ENCODE data around the gene CRYBG3. TPM values are rescaled to one million over a fixed set of nuclear protein-coding genes. Genes with fewer than 3 reads are reported as not detected.

CRYBG3 gene
- total RNA-seq, 1 donor from 2014 or later: 19.9 TPM

DNA sequence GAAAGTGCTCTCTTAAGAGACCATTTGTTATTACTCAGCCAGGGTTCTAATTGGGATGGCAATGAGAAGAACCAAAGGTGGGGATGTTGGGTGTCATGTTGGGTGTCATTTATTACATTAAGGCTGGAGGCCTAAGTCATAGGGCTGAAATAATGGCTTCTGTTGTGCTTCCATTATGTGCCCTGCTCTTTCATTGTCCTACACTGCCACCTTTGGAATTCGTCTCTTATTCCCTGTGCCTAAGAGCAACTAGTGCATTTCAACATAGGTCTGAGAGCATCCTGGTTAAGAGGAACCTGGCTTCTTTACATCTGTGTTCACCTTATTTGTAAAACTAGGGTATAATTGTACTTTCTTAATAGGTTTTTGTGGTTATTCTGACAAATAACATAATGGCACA, 118.2 kb downstream of the CRYBG3 start:
- peaks cover 93% of the 10 kb centered on the region for H3K36me3 ChIP-seq
- no peak overlapping the region for H3K27ac ChIP-seq (replicated peaks)
- no peak overlapping the region for H3K4me3 ChIP-seq
- no peaks in the 10 kb centered on the region for H3K27me3 ChIP-seq (ENCODE audit: low read depth)
- H3K9me3 ChIP-seq (replicated peaks): no peaks in the 10 kb centered on the region
- intact Hi-C loops (cut with micrococcal nuclease): no loop called here
- no peak for DNase-seq
- no peaks in the 10 kb centered on the region for H3K4me1 ChIP-seq
- TF ChIP-seq, protein P1, sequence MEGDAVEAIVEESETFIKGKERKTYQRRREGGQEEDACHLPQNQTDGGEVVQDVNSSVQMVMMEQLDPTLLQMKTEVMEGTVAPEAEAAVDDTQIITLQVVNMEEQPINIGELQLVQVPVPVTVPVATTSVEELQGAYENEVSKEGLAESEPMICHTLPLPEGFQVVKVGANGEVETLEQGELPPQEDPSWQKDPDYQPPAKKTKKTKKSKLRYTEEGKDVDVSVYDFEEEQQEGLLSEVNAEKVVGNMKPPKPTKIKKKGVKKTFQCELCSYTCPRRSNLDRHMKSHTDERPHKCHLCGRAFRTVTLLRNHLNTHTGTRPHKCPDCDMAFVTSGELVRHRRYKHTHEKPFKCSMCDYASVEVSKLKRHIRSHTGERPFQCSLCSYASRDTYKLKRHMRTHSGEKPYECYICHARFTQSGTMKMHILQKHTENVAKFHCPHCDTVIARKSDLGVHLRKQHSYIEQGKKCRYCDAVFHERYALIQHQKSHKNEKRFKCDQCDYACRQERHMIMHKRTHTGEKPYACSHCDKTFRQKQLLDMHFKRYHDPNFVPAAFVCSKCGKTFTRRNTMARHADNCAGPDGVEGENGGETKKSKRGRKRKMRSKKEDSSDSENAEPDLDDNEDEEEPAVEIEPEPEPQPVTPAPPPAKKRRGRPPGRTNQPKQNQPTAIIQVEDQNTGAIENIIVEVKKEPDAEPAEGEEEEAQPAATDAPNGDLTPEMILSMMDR (IDR thresholded peaks at IDR 0.05; ENCODE audit: borderline replicate concordance): peak; percentile 44

DNA sequence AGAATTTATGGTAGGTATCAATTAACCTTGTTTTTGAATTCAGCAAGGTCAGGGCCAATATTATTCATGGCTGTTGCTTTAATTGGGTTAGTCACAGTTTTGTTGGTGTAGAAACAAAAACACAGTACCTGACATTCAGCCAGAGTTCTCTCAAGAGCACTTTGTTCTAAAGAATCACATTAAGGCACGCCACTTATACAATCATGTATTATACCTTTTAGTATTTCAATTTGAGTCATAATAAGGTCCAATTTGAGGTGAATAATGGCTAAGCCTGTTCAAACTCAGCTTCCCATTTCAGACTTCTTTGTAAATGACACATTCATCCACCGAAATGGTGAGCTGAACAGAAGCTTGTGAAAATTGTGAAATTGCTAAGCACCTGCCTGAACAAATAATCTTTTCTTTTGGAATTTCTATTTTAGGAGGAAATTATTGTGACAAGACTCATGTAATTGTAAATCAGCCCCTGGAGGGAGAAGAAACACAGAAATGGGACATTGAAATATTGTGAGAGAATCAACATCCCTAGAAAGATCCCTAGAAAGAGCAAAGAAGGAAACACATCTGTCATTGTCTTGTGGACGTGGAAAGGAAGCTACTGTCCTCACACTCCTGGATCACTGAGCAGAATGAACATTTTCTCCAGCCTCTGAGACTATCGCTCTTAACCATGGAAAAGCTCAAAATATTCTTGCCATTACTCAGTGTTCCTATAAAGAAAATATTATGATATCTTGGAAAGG, 121.2 kb downstream of the CRYBG3 start:
- TF ChIP-seq, protein P1 (IDR thresholded peaks at IDR 0.05; ENCODE audit: borderline replicate concordance): no peak
- intact Hi-C loops (cut with micrococcal nuclease): no loop called here

DNA sequence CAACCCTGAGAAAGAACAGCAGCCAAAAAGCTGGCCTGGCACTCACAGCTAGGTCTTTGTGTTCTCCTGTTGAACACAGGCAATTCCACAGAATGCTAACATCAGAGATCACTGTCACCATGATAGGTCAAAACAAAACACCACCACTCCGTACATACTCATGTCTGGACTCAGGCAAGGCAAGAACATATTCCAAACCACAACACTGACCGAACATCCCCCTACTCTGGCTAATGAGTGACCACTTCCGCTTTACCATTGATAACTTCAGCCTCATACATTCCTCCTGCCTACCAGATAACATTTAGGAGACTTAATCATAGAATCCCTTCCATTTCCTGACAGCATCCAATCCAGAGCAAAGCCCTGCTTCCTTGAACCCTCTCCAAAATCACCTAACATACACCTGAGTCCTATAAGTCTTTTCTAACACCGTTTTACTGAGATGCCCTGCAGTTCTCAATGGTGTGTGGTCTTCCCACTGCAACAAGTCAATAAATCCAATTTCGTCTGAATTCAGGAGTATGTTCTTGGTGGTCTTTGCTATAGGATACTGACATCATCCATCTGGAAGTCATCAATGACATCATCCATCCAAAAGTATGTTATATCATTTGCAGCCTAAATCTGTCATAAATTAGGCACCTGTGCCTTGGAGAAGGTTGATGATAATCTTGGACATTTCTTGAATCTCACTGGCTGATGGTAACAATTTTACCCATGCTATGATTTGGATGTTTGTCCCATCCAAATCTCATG, 126.7 kb downstream of the CRYBG3 start:
- TF ChIP-seq, protein P1 (IDR thresholded peaks at IDR 0.05; ENCODE audit: borderline replicate concordance): no peak
- peaks cover 4% of the 10 kb centered on the region for H3K4me1 ChIP-seq
- no peak overlapping the region for H3K27ac ChIP-seq (replicated peaks)
- H3K9me3 ChIP-seq (replicated peaks): no peaks in the 10 kb centered on the region
- no peak overlapping the region for H3K4me3 ChIP-seq
- DNase-seq: no peak
- intact Hi-C loops (cut with micrococcal nuclease): no loop called here
- no peaks in the 10 kb centered on the region for H3K27me3 ChIP-seq (ENCODE audit: low read depth)
- H3K36me3 ChIP-seq: peaks cover 86% of the 10 kb centered on the region

More for the DNA sequence above, 121.2 kb downstream of the CRYBG3 start:
- DNase-seq: no peak
- Histone ChIP-seq H3K9me3 (replicated peaks) (no peaks in the 10 kb centered on the region), H3K4me1 (no peaks in the 10 kb centered on the region), H3K4me3 (no peak overlapping the region), H3K27ac (replicated peaks) (no peak overlapping the region), H3K27me3 (ENCODE audit: low read depth) (no peaks in the 10 kb centered on the region), H3K36me3 (peaks cover 92% of the 10 kb centered on the region)

DNA sequence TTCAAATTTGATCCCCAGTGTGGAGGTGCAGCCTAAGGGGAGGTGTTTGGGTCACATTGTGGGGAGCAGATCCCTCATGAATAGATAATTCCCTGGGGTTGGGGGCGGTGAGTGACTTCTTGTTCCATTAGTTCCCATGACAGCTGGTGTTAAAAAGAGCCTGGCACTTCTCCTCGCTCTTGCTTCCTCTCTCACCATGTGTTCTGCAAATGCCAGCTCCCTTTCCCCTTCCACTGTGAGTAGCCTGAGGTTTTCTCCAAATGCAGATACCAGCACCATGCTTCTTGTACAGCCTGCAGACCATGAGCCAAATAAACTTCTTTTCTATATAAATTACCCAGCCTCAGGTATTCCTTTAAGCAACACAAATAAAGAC, 127.3 kb downstream of the CRYBG3 start:
- no peak for DNase-seq
- Histone ChIP-seq H3K27me3 (ENCODE audit: low read depth) (no peaks in the 10 kb centered on the region), H3K4me1 (peaks cover 4% of the 10 kb centered on the region), H3K9me3 (replicated peaks) (no peaks in the 10 kb centered on the region), H3K4me3 (no peak overlapping the region), H3K27ac (replicated peaks) (no peak overlapping the region), H3K36me3 (peaks cover 86% of the 10 kb centered on the region)
- TF ChIP-seq, protein P1 (IDR thresholded peaks at IDR 0.05; ENCODE audit: borderline replicate concordance): no peak
- intact Hi-C loops (cut with micrococcal nuclease): no loop called here

DNA sequence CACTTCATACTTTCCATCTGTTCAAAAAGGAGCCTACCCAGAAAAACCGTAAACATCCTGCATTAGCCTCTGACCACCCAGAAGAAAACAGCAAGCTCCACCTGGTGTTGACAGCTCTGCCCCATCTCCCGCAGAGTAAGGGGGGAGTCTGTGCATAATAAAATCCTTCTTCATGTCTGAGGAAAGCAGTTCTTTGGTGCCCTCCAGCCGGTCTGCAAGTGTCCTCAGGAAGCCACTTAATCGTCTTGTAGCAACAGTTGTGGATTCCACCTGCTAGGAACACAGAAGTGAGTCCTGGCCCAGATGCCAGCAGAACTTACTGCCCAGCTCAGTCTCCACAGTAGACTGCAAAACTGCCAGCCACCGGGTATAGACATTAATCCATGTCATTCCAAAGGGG, 127.9 kb downstream of the CRYBG3 start:
- TF ChIP-seq, protein P1 (IDR thresholded peaks at IDR 0.05; ENCODE audit: borderline replicate concordance): no peak
- Histone ChIP-seq H3K4me3 (no peak overlapping the region), H3K27me3 (ENCODE audit: low read depth) (no peaks in the 10 kb centered on the region), H3K36me3 (peaks cover 86% of the 10 kb centered on the region), H3K27ac (replicated peaks) (no peak overlapping the region), H3K9me3 (replicated peaks) (no peaks in the 10 kb centered on the region), H3K4me1 (peaks cover 4% of the 10 kb centered on the region)
- no peak for DNase-seq
- intact Hi-C loops (cut with micrococcal nuclease): no loop called here

Measured in left ventricle myocardium inferior (tissue), 1 donor.